MM.1S (cell line): ENCODE data around the gene RAET1L.
A peak's percentile ranks its signal among the peaks of the same experiment; 100 is the strongest.
"Not testable (repeated sequence)": the region's sequence is repeated elsewhere in the genome, so short reads cannot be mapped to it uniquely, and the experiment has no call there.

Source experiments
- DNase-seq: peaks from one replicate; pipeline ENCODE4 v3.0.0-alpha.2; 2015
- H2AFZ ChIP-seq: fragments of 300-600 bp; sonication (generic); 2 replicates; pipeline ENCODE4 v1.6.0; 2016; ENCODE audit warnings: antibody characterized with exemption, low read length
- H3F3A ChIP-seq: fragments of 300-600 bp; sonication (generic); 2 replicates; pipeline ENCODE4 v1.6.1; 2016; ENCODE audit warnings: mild to moderate bottlenecking, antibody characterized with exemption, low read length, moderate library complexity, mixed read lengths; ENCODE audit not compliant: insufficient read depth
- H3K27ac ChIP-seq: fragments of 300-600 bp; sonication (generic); 2 replicates; pipeline ENCODE4 v1.5.1; 2016; ENCODE audit warnings: mild to moderate bottlenecking, low read length
- H3K27me3 ChIP-seq: fragments of 300-600 bp; sonication (generic); replicated peaks from 2 replicates; pipeline ENCODE4 v1.6.0; 2016; ENCODE audit warnings: low read length; ENCODE audit not compliant: insufficient read depth
- H3K36me3 ChIP-seq: fragments of 300-600 bp; sonication (generic); replicated peaks from 2 replicates; pipeline ENCODE4 v1.6.1; 2016; ENCODE audit warnings: mild to moderate bottlenecking, low read length, mixed read lengths; ENCODE audit not compliant: insufficient read depth
- H3K4me1 ChIP-seq: fragments of 300-600 bp; sonication (generic); 2 replicates; pipeline ENCODE4 v1.6.1; 2016; ENCODE audit warnings: low read length, mixed read lengths
- H3K4me2 ChIP-seq: fragments of 300-600 bp; sonication (generic); 2 replicates; pipeline ENCODE4 v1.6.0; 2016; ENCODE audit warnings: low read depth, low read length
- H3K4me3 ChIP-seq: fragments of 300-600 bp; sonication (generic); 2 replicates; pipeline ENCODE4 v1.5.1; 2016; ENCODE audit warnings: low read length, mixed read lengths
- H3K79me2 ChIP-seq: fragments of 300-600 bp; sonication (generic); 2 replicates; pipeline ENCODE4 v1.6.1; 2016; ENCODE audit warnings: mixed run types, low read length, mixed read lengths
- H3K9ac ChIP-seq: fragments of 300-600 bp; sonication (generic); 2 replicates; pipeline ENCODE4 v1.6.1; 2016; ENCODE audit warnings: low read length, mixed read lengths
- H3K9me2 ChIP-seq: fragments of 300-600 bp; sonication (generic); replicated peaks from 2 replicates; pipeline ENCODE4 v1.6.1; 2016; ENCODE audit warnings: mild to moderate bottlenecking, low read length, mixed read lengths; ENCODE audit not compliant: insufficient read depth
- H3K9me3 ChIP-seq: fragments of 300-600 bp; sonication (generic); replicated peaks from 2 replicates; pipeline ENCODE4 v1.6.1; 2016; ENCODE audit warnings: mild to moderate bottlenecking, low read length, mixed read lengths; ENCODE audit not compliant: insufficient read depth
- H4K20me1 ChIP-seq: fragments of 300-600 bp; sonication (generic); 2 replicates; pipeline ENCODE4 v1.6.1; 2016; ENCODE audit warnings: mild to moderate bottlenecking, low read length, moderate library complexity, mixed read lengths; ENCODE audit not compliant: insufficient read depth
- CTCF ChIP-seq: fragments of 300-600 bp; sonication (generic); IDR thresholded peaks from 2 replicates; pipeline ENCODE4 v1.5.1; 2016; ENCODE audit warnings: antibody characterized with exemption, low read length, mixed read lengths
- EZH2 ChIP-seq: fragments of 300-600 bp; sonication (generic); optimal IDR thresholded peaks from 2 replicates; pipeline ENCODE3; 2017; ENCODE audit warnings: low read depth, mild to moderate bottlenecking, antibody characterized with exemption, low read length, mixed read lengths
- EZH2phosphoT487 ChIP-seq: fragments of 300-600 bp; sonication (generic); IDR thresholded peaks from 2 replicates; pipeline ENCODE4 v1.6.1; 2018; ENCODE audit warnings: antibody characterized with exemption, low read length

RAET1L gene

GRCh38 chr6:150025201-150025917 lies at the start of gene RAET1L:
Gene RAET1L, minus strand, starts transcription at chr6:150025532. Its CDS starts 61 bp downstream, at chr6:150025471.
- no peak within 1 kb of the TSS for H3K4me2 ChIP-seq
- no peaks in the 10 kb centered on the region for H3K9me2 ChIP-seq
- no peak for TF ChIP-seq EZH2
- TF ChIP-seq EZH2phosphoT487, result no peak
- TF ChIP-seq CTCF, result no peak
- no peak within 1 kb of the TSS for H3K27ac ChIP-seq
- H2AFZ ChIP-seq, result no peak within 1 kb of the TSS
- H3K36me3 ChIP-seq, result no peaks in the 10 kb centered on the region
- H3K9ac ChIP-seq, result no peak within 1 kb of the TSS
- H3K79me2 ChIP-seq, result no peaks in the 10 kb centered on the region
- H3K27me3 ChIP-seq, result peaks cover 11% of the 10 kb centered on the region
- no peak for DNase-seq
- no peaks in the 10 kb centered on the region for H4K20me1 ChIP-seq
- H3K4me1 ChIP-seq, result no peaks in the 10 kb centered on the region
- no peaks in the 10 kb centered on the region for H3K9me3 ChIP-seq
- H3F3A ChIP-seq, result no peaks in the 10 kb centered on the region
- H3K4me3 ChIP-seq, result no peak within 1 kb of the TSS

- Histone ChIP-seq H3K27me3 (no peaks in the 10 kb centered on the region), H3K9me3 (no peaks in the 10 kb centered on the region), H4K20me1 (no peaks in the 10 kb centered on the region), H3K4me2 (no peak overlapping the region), H3K9ac (no peak overlapping the region), H3K27ac (no peak overlapping the region), H3K4me1 (no peaks in the 10 kb centered on the region), H3K4me3 (no peak overlapping the region), H3F3A (no peaks in the 10 kb centered on the region), H3K36me3 (no peaks in the 10 kb centered on the region), H3K9me2 (no peaks in the 10 kb centered on the region), H3K79me2 (no peaks in the 10 kb centered on the region), H2AFZ (no peak overlapping the region)
- TF ChIP-seq CTCF (no peak), EZH2 (no peak), EZH2phosphoT487 (no peak)
- no peak for DNase-seq
Observed at GRCh38 chr6:150075034-150075421, 49.7 kb upstream of the RAET1L start.

- H3K79me2 ChIP-seq, H3K9ac ChIP-seq, DNase-seq, H3K9me3 ChIP-seq, H3K9me2 ChIP-seq, H3K4me2 ChIP-seq, H3F3A ChIP-seq, H4K20me1 ChIP-seq, H3K36me3 ChIP-seq, H3K4me3 ChIP-seq, H3K27ac ChIP-seq, H2AFZ ChIP-seq, H3K4me1 ChIP-seq, H3K27me3 ChIP-seq: not testable (repeated sequence)
Observed at GRCh38 chr6:150074396-150075033, 49.2 kb upstream of the RAET1L start.

GRCh38 chr6:150072201-150072600 lies 46.9 kb upstream of the RAET1L start:
- Histone ChIP-seq H3K4me3 (no peak overlapping the region), H3K4me2 (no peak overlapping the region), H2AFZ (no peak overlapping the region), H3K9ac (no peak overlapping the region), H3K9me3 (no peaks in the 10 kb centered on the region), H3K4me1 (no peaks in the 10 kb centered on the region), H3K9me2 (no peaks in the 10 kb centered on the region), H3K79me2 (no peaks in the 10 kb centered on the region), H3K27me3 (no peaks in the 10 kb centered on the region), H3F3A (no peaks in the 10 kb centered on the region), H3K36me3 (no peaks in the 10 kb centered on the region), H4K20me1 (no peaks in the 10 kb centered on the region), H3K27ac (no peak overlapping the region)
- no peak for TF ChIP-seq EZH2phosphoT487
- DNase-seq, result peak; percentile 12
